Esophagus squamous epithelium (tissue), 4 donors: ENCODE data around the gene RALGPS2.

Source experiments
- CTCF ChIP-seq, 6 experiments: fragments of 450-650 bp in 4 of 6; fragments of 200-600 bp in 2 of 6; sonication (generic) in 2 of 6; IDR thresholded peaks; one replicate each; pipeline ENCODE4 v1.5.1; 2016 to 2019; ENCODE audit warnings: antibody characterized with exemption in 6 of 6, mild to moderate bottlenecking in 4 of 6, moderate library complexity in 4 of 6
- POLR2A ChIP-seq, 4 donors: fragments of 450-650 bp; IDR thresholded peaks; one replicate each; pipeline ENCODE4 v1.6.1; 2017; ENCODE audit warnings: antibody characterized with exemption in 4 of 4, mild to moderate bottlenecking in 4 of 4, moderate library complexity in 3 of 4

GRCh38 chr1:178918955-178919354 is 193.9 kb downstream of the RALGPS2 start:
- no peak for TF ChIP-seq POLR2A (IDR thresholded peaks at IDR 0.05)
- no peak for TF ChIP-seq CTCF (IDR thresholded peaks at IDR 0.05)
